CMK (cell line): ENCODE measurements around the gene UNC5A.

Experiments
- DNase-seq: peaks from one replicate; pipeline ENCODE4 v3.0.0-alpha.2; 2010; ENCODE audit warnings: low read depth

UNC5A gene

DNA sequence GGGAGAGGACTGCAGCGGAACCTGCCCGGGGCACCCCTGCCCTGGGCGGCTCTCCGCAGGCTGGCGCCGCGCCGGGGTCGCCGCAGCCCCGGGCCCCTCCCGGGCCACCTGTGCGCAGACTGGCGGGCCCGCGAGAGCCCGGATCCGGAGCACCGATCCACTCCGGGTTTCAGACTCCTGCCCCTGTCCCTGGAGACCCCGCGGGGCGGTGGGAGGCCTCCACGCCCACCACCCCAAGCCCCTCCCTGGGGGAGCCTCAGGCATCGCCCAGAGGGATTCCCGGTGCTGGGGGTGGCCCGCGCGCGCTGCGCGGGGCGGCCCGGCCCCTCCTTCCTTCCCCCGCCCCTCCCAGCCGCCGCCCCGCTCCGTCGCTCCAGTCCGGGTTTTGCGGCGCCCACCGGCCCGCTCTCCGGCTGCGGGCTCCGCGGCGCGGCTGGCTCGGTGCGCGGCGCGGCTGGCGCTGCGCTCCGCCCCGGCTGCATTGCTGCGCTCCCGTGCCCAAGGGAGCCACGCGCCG is at the start of gene UNC5A:
TSS of gene UNC5A (plus strand) at position 479 of the 517 bp plus-strand sequence. CDS start 192 bp downstream, outside the sequence.
- DNase-seq: no peak

GRCh38 chr5:176761755-176762154 is 48.6 kb upstream of the UNC5A start:
- DNase-seq: no peak

GRCh38 chr5:176762489-176762888 is 47.9 kb upstream of the UNC5A start:
- no peak for DNase-seq

- DNase-seq: no peak
Measured at GRCh38 chr5:176765687-176766086, 44.7 kb upstream of the UNC5A start.

DNA sequence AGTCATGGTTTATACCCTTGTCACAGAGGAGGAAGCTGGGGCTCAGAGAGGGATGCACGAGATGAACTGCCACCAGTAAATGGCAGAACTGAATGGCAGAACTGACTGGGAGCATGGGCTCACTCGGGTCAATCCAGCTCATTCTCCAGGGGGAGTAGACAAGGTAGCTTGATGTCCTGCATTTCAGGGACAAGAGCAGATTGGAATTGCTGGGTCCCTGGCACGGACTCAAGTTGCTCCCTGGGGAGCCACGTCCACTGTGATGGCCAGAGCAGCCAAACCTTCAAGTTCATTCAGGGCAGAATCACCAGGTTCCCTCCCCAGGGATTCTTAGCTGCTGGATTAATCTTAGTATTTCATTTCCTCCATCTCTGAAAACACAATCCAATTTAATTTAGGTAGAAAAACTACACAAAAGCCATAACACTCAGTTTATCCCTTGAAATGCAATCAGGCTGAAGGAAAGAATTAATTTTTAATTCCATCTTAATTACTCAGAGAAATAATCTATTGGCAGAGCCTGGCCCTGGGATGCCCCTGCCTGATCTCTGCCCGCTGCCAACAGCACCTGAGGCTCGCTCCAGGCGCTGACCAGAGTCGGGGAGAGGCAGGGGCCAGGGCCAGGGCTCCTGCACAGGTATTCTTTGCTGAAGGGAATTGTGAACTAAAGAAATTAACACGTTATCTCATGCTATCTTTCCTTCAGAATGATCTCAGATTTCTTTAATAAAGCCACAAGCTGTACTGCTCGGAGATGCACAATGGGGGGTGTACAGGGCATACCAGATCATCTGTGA is 42.0 kb upstream of the UNC5A start:
- no peak for DNase-seq

GRCh38 chr5:176769911-176770310 is 40.4 kb upstream of the UNC5A start:
- no peak for DNase-seq

DNA sequence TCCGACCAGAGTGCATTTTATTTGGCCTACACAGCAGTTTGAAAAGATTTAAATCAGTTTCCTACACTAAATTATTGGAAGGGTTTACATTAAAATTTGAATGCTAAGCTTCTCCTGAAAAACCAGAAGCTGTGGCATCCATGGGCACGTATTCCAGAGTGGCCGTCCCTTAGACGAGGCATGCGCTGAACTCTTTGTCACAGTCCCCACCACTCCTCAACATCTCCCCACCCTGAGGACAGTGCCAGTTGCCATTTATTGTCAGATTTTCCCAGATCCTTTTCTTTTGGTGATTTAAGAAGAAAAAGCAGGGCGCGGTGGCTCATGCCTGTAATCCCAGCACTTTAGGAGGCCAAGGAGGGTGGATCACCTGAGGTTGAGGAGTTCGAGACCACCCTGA is 39.9 kb upstream of the UNC5A start:
- DNase-seq: no peak

DNA sequence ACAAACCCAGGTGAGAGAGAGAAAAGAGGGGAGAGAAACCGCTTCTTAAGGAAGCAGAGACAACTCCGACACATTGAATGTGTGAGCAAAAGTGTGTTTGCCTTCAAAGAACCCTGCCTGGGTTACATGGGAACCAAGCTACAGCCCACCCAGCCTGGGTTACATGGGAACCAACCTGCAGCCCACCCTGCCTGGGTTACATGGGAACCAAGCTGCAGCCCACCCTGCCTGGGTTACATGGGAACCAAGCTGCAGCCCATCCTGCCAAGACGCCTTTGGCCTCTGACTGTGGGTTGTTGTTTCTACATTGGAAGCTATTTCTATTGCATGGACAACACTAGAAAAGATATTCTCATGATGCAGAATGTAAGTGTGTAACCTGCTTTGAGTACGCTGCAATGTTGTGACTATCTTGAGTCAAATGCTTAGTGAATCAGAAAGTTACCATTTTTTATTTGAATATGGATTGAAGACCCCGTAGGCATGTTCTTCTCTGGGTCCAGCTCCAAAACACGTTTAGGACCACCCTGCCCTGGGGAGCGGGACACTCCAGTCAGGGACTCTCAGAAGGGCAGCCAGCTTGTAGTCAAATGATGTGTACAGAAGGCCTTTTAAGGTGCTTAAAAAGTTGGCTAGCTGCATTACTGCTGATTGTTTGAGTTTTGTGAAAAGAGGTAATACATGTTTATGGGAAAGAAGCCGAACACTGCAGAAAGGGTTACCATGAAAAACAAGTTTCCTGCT is 39.1 kb upstream of the UNC5A start:
- no peak for DNase-seq

DNA sequence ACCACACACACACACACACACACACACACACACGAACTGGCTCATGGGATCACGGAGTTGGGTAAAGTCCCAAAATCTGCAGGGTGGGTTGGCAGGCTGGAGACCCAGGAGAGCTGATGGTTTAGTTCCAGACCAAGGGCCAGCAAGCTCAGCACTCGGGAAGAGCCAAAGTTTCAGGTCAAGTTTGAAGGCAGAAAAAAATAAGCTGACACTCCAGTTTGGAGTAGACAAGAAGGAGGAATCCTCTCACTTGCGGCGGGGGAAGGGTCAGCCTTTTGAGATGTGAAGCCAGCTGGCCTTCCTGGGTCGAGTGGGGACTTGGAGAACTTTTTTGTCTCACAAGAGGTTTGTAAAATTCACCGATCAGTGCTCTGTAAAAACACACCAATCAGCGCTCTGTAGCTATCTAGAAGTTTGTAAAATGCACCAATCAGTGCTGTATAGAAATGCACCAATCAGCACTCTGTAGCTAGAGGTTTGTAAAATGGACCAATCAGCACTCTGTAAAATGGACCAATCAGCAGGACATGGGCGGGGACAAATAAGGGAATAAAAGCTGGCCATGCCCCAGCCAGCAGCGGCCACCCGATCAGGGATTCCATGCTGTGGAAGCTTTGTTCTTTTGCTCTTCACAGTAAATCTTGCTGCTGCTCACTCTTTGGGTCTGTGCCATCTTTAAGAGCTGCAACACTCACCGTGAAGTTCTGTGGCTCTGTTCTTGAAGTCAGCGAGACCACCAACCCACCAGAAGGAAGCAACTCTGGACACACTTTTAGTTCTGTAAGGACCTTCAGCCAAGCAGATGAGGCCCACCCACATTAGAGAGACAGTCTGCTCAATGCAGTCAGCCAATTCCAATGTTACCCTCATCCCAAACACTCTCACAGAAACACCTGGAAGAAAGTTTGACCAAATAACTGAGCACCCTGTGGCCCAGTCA is 37.8 kb upstream of the UNC5A start:
- DNase-seq: no peak

GRCh38 chr5:176773408-176774035 is 36.8 kb upstream of the UNC5A start:
- no peak for DNase-seq

DNA sequence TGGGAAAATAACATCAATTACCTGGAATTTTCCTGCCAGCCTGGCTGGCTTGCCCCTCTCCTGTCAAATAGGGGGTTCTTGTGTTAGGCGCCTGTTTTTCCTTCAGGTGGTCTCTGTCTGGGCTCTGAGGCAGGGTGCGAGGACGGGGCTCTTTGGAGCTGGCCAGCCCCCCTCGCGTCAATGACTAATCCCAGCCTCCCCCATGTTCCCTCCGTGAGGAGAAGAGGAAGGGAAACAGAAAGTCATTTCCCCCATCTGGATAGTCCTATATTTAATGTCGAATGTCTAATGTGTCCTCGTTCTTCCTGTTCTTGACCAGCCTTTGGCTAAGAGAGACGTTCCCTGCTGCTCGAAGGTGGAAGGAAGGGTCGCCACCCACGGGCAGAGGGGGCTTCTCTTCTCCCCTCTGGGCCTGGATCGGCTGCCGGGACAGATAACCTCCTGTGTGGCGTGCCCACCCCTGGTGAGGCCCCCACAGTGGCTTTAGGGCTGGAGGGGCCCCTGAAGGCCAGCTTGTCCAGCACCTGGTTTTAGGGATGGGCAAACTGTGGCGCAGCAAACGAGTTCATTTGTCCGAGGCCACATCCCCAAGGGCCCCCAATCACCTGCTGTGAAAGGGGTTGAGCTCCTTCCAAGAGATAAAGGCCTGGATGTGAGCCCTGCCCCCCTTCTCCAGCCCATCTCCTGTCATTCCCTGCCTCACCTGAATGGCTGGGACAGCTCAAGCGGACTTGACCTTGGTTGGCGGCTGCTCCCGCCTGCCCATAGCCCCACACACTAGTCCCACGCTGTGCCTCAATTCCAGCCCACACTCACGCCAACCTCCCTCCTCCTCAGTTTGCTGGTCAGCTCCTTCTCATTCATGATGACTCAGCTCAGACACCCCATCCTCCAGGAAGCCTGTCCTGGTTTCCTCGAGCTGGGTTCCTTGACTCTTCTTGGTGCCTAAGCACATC is 35.9 kb upstream of the UNC5A start:
- DNase-seq: no peak

GRCh38 chr5:176775409-176775808 is 35.0 kb upstream of the UNC5A start:
- DNase-seq: no peak

GRCh38 chr5:176776141-176776865 is 34.1 kb upstream of the UNC5A start:
- DNase-seq: no peak

- DNase-seq: no peak
Measured at GRCh38 chr5:176776916-176777315, 33.4 kb upstream of the UNC5A start.

- no peak for DNase-seq
Measured at GRCh38 chr5:176778921-176779465, 31.4 kb upstream of the UNC5A start.

- DNase-seq: no peak
Measured at GRCh38 chr5:176779537-176779936, 30.8 kb upstream of the UNC5A start.

- DNase-seq: no peak
Measured at GRCh38 chr5:176780176-176781053, 29.9 kb upstream of the UNC5A start.

GRCh38 chr5:176781054-176781375 is 29.3 kb upstream of the UNC5A start:
- DNase-seq: no peak
